MG63 (cell line): ENCODE measurements around the gene CLPTM1. TPM values are rescaled to one million over a fixed set of nuclear protein-coding genes. Genes with fewer than 3 reads are reported as not detected.
"Not testable (repeated sequence)": the region's sequence is repeated elsewhere in the genome, so short reads cannot be mapped to it uniquely, and the experiment has no call there.

ENCODE experiments used
- DNase-seq: peaks from one replicate; pipeline ENCODE4 v3.0.0-alpha.2; 2020
- H3K27me3 ChIP-seq: fragments of 250-450 bp; sonication (Bioruptor Pico); 2 replicates; pipeline ENCODE4 v1.5.1; 2020; ENCODE audit warnings: mild to moderate bottlenecking, moderate library complexity
- H3K36me3 ChIP-seq: fragments of 250-450 bp; sonication (Bioruptor Pico); 2 replicates; pipeline ENCODE4 v1.5.1; 2020; ENCODE audit warnings: mild to moderate bottlenecking, moderate library complexity
- H3K4me3 ChIP-seq: fragments of 250-450 bp; sonication (Bioruptor Pico); 2 replicates; pipeline ENCODE4 v1.5.1; 2020; ENCODE audit warnings: mild to moderate bottlenecking, moderate library complexity
- H3K9me3 ChIP-seq: fragments of 250-450 bp; sonication (Bioruptor Pico); 2 replicates; pipeline ENCODE4 v1.5.1; 2020; ENCODE audit warnings: mild to moderate bottlenecking, moderate library complexity
- total RNA-seq: library from RNA; depleted of rRNA; stranded (reverse); fragments of >200 nt; shearing (Covaris generic); gene quantifications from 2 replicates; pipeline ENCODE4 v1.2.3, GENCODE V29; 2014; ENCODE audit warnings: low replicate concordance

Gene CLPTM1
- total RNA-seq, 1 experiment from 2014 or later, result 14.0 TPM

DNA sequence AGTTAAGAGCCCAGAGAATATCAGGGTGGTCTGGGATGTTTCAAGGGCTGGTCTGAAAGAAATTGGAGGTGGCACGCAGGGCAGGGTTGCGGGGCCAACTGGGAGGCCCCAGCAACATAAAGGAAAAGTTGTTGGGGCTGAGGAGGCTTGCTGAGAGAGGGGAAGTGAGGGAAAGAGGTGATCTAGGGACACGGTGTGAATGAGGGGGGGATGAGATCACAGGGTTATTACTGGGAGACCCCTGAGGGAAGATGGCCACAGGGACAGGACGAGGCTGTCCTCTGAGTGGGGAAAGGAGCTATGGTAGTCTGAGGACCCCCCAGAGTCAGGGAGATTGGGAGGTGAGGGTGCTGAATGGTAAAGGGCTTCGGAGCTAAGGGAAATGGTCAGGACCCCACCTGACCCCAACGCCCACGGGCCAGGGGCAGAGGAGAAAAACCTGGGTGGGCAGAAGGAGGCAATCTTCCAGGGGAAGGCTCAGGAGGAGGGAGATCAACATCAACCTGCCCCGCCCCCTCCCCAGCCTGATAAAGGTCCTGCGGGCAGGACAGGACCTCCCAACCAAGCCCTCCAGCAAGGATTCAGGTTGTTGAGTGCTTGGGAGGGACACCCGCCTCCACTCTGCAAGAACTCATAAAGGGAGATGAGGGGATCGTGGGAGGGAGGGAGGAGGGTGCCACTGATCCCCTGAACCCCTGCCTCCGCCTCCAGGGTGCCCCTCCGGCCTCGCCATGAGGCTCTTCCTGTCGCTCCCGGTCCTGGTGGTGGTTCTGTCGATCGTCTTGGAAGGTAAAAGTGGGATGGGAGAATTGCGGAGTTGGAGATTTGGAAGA lies 28.7 kb upstream of the CLPTM1 start:
- not testable (repeated sequence) for DNase-seq, H3K27me3 ChIP-seq, H3K9me3 ChIP-seq, H3K4me3 ChIP-seq, H3K36me3 ChIP-seq

DNA sequence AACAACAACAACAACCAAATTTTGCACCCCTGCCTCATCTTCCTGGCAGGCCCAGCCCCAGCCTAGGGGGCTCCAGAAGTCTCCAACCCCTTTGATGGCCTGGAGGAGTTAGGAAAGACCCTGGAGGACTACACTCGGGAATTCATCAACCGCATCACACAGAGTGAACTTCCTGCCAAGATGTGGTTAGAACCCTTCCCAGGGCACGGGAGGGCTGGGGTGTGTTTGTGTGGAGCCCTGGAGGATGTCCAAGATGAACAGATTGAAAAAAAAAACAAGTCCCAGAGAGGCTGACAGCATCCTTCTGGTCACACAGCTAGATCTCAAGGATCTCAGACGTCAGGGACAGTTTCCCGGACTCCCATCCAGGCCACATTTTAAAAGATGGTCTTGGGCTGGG lies 27.4 kb upstream of the CLPTM1 start:
- peak; percentile 31 for DNase-seq
- Histone ChIP-seq H3K4me3 (no peak overlapping the region), H3K27me3 (no peaks in the 10 kb centered on the region), H3K9me3 (no peaks in the 10 kb centered on the region), H3K36me3 (no peaks in the 10 kb centered on the region)

- no peak overlapping the region for H3K4me3 ChIP-seq
- H3K36me3 ChIP-seq, result no peaks in the 10 kb centered on the region
- no peaks in the 10 kb centered on the region for H3K27me3 ChIP-seq
- no peak for DNase-seq
- no peaks in the 10 kb centered on the region for H3K9me3 ChIP-seq
Measured at GRCh38 chr19:44930088-44930487, 25.1 kb upstream of the CLPTM1 start.

- no peaks in the 10 kb centered on the region for H3K9me3 ChIP-seq
Measured at GRCh38 chr19:44931541-44931940, 23.6 kb upstream of the CLPTM1 start.

GRCh38 chr19:44939668-44940067 lies 15.5 kb upstream of the CLPTM1 start:
- Histone ChIP-seq H3K4me3 (no peak overlapping the region), H3K27me3 (no peaks in the 10 kb centered on the region), H3K36me3 (no peaks in the 10 kb centered on the region), H3K9me3 (no peaks in the 10 kb centered on the region)
- DNase-seq, result no peak

More at GRCh38 chr19:44931541-44931940, 23.6 kb upstream of the CLPTM1 start:
- H3K36me3 ChIP-seq, result no peaks in the 10 kb centered on the region
- DNase-seq, result no peak
- no peak overlapping the region for H3K4me3 ChIP-seq
- no peaks in the 10 kb centered on the region for H3K27me3 ChIP-seq

GRCh38 chr19:44942067-44942571 lies 13.1 kb upstream of the CLPTM1 start, which contains the start of gene APOC4:
Gene APOC4 (plus strand): TSS chr19:44942237. CDS start chr19:44942278, 41 bp downstream.
- Histone ChIP-seq H3K4me3 (no peak within 1 kb of the TSS), H3K36me3 (no peaks in the 10 kb centered on the region), H3K27me3 (no peaks in the 10 kb centered on the region), H3K9me3 (no peaks in the 10 kb centered on the region)
- no peak for DNase-seq

DNA sequence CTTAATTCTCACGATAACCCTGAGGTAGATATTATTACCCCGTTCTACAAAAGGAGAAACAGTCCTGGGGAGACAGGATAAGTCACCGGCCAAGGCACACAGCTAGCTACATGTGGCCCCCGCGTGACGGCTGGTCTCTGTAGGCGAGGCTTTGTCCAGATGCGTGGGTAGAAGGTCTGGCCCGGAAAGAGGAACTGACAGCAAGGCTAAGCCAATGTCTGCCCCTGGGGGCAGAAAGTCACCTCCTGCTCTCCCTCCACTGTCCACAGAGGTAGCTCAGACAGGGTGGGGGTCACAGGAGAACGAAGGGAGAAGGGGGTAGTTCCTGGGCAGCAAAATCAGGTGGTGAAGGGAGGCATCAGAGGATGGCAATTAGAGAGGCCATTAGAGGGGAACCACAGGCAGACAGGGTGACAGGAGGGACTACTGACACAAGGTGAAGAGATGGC lies 11.4 kb upstream of the CLPTM1 start:
- no peak for DNase-seq
- H3K4me3 ChIP-seq, result no peak overlapping the region
- no peaks in the 10 kb centered on the region for H3K36me3 ChIP-seq
- no peaks in the 10 kb centered on the region for H3K27me3 ChIP-seq
- H3K9me3 ChIP-seq, result no peaks in the 10 kb centered on the region

- peaks cover 6% of the 10 kb centered on the region for H3K36me3 ChIP-seq
- H3K4me3 ChIP-seq, result no peak overlapping the region
- no peak for DNase-seq
- no peaks in the 10 kb centered on the region for H3K9me3 ChIP-seq
- H3K27me3 ChIP-seq, result no peaks in the 10 kb centered on the region
Measured at GRCh38 chr19:44947041-44947581, 8.1 kb upstream of the CLPTM1 start.

GRCh38 chr19:44948237-44948636 lies 6.9 kb upstream of the CLPTM1 start:
- Histone ChIP-seq H3K36me3 (peaks cover 7% of the 10 kb centered on the region), H3K27me3 (no peaks in the 10 kb centered on the region), H3K4me3 (no peak overlapping the region), H3K9me3 (no peaks in the 10 kb centered on the region)
- no peak for DNase-seq

GRCh38 chr19:44948763-44949374 lies 6.3 kb upstream of the CLPTM1 start:
- no peak for DNase-seq

GRCh38 chr19:44949550-44949949 lies 5.6 kb upstream of the CLPTM1 start:
- DNase-seq, result no peak
- Histone ChIP-seq H3K9me3 (no peaks in the 10 kb centered on the region), H3K4me3 (no peak overlapping the region), H3K27me3 (no peaks in the 10 kb centered on the region), H3K36me3 (peaks cover 8% of the 10 kb centered on the region)

More at GRCh38 chr19:44948763-44949374, 6.3 kb upstream of the CLPTM1 start:
- H3K4me3 ChIP-seq, result no peak overlapping the region
- H3K9me3 ChIP-seq, result no peaks in the 10 kb centered on the region
- H3K36me3 ChIP-seq, result peaks cover 8% of the 10 kb centered on the region
- H3K27me3 ChIP-seq, result no peaks in the 10 kb centered on the region

DNA sequence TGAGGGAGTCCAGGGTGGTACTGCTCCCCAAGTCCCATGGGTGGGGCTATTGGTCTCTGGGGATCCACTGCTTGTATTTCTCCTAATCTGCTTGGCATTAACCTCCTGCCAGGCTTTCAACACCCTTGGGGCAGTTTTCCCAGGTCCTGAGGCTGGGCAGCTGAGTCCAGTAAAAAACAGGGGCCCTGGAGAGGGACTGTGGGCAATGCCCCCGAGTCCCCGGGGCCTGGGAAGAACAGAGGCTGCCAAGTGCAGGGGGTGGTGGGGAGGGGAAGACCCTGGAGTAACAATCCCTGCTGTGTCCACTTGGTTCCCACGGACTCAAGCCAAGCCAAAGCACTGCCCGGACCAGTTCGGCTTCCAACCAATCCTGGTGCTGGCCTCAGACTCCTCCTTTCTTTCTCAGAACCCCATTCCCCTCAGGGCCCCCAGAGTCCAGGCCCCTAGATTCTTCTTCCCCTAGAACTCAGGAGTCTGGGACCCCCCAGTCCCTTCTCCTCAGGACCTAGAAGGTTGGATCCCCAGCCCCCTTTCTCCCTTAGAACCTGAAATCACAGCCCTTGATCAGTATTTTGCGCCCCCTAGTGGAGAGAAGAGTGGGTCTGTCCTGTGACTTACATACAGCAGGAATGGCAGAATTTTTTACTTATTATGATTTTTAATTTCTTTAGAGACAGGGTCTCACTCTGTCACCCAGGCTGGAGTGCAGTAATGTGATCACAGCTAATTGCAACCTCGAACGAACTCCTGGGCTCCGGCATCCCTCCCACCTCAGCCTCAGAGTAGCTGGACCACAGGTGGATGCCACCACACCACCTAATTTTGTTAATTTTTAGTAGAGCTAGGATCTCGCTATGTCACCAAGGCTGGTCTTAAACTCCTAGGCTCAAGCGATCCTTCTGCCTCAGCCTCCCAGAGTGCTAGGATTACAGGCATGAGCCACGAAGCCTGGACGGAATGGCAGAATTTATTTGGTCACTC lies 3.7 kb upstream of the CLPTM1 start:
- Histone ChIP-seq H3K27me3 (no peaks in the 10 kb centered on the region), H3K4me3 (no peak overlapping the region), H3K36me3 (peaks cover 15% of the 10 kb centered on the region), H3K9me3 (no peaks in the 10 kb centered on the region)
- peak; percentile 48 for DNase-seq

DNA sequence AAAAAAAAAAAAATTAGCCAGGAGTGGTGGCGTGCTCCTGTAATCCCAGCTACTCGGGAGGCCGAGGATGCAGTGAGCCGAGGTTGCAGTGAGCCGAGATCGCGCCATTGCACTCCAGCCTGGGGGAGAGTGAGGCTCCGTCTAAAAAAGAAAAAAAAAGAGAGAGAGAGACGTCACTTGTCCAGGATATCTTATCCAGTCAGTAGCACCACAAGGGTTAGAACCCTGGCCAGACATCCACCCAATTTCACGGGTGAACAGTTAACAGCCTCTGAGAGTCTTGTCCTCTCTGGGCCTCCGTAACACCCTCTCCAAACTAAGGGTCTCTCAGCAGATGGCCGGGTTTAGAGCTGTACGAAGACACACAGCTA lies 917 bp upstream of the CLPTM1 start:
- no peak for DNase-seq
- Histone ChIP-seq H3K9me3 (no peaks in the 10 kb centered on the region), H3K4me3 (peak overlapping the region; percentile 99), H3K36me3 (peaks cover 28% of the 10 kb centered on the region), H3K27me3 (no peaks in the 10 kb centered on the region)

GRCh38 chr19:44955505-44956439 lies 592 bp downstream of the CLPTM1 start:
- H3K27me3 ChIP-seq, result no peaks in the 10 kb centered on the region
- DNase-seq, result no peak
- H3K9me3 ChIP-seq, result no peaks in the 10 kb centered on the region
- peaks cover 38% of the 10 kb centered on the region for H3K36me3 ChIP-seq
- peak overlapping the region; percentile 99 for H3K4me3 ChIP-seq

DNA sequence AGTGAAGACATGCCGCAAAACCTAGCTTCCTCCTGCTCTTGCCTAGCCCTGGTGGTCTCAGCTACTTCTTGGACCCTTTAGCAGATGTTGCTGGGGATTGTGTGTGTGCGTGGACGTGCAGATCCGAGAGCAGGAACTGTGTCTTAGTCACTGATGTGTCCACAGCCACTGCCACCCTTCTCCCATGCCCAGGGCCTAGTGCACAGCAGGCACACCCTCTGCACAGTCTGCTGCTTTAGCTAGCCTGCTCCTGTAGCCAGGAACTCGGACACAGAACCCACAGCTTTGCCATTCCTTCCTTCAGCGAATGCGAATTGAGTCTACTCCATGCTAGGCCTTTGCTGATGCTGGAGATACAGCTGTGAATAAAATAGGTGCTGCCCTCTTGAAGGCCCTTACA lies 2.3 kb downstream of the CLPTM1 start:
- DNase-seq, result no peak
- Histone ChIP-seq H3K27me3 (no peaks in the 10 kb centered on the region), H3K4me3 (no peak overlapping the region), H3K36me3 (peaks cover 50% of the 10 kb centered on the region), H3K9me3 (no peaks in the 10 kb centered on the region)
